ENCODE results near the gene RAC2.

- no peak for TF ChIP-seq POLR2A (IDR thresholded peaks at IDR 0.05; ENCODE audit: low read length)
- TF ChIP-seq ZC3H11A (IDR thresholded peaks at IDR 0.05) = no peak
- no peak for TF ChIP-seq POLR2AphosphoS2 (conservative IDR thresholded peaks at IDR 0.05; ENCODE audit: low read length)
- TF ChIP-seq SREBF2 (IDR thresholded peaks at IDR 0.05) = no peak
- no peak for TF ChIP-seq USF2 (IDR thresholded peaks at IDR 0.05)
- TF ChIP-seq MAX (IDR thresholded peaks at IDR 0.05) = no peak
- no peak for TF ChIP-seq CTCF (IDR thresholded peaks at IDR 0.05)
Observed at GRCh38 chr22:37254209-37254866, 10.3 kb upstream of the RAC2 start.
